GM23338 (cell line): ENCODE data around the gene RAB11A.

Experiments
- CREB1 ChIP-seq: fragments of 250-450 bp; sonication (Bioruptor Pico); IDR thresholded peaks from 2 replicates; pipeline ENCODE4 v1.5.0; 2020; ENCODE audit warnings: low read depth, mild to moderate bottlenecking, moderate library complexity
- EZH2 ChIP-seq: fragments of 200-600 bp; sonication (generic); IDR thresholded peaks from one replicate; pipeline ENCODE4 v1.8.0; 2017; ENCODE audit warnings: antibody characterized with exemption, mild to moderate bottlenecking, low read depth; ENCODE audit not compliant: unreplicated experiment
- EZH2phosphoT487 ChIP-seq: fragments of 200-600 bp; sonication (generic); IDR thresholded peaks from one replicate; pipeline ENCODE4 v1.8.1; 2018; ENCODE audit warnings: antibody characterized with exemption; ENCODE audit not compliant: unreplicated experiment
- JUNB ChIP-seq: IDR thresholded peaks from one replicate; pipeline ENCODE4 v1.6.1; 2016; ENCODE audit warnings: antibody characterized with exemption; ENCODE audit not compliant: unreplicated experiment
- POLR2AphosphoS5 ChIP-seq: IDR thresholded peaks from 2 replicates; pipeline ENCODE4 v1.6.1; 2016; ENCODE audit warnings: antibody characterized with exemption, low read depth
- REST ChIP-seq: IDR thresholded peaks from one replicate; pipeline ENCODE4 v1.6.1; 2018; ENCODE audit warnings: antibody characterized with exemption; ENCODE audit not compliant: unreplicated experiment
- STAT1 ChIP-seq: IDR thresholded peaks from one replicate; pipeline ENCODE4 v1.6.1; 2016; ENCODE audit warnings: antibody characterized with exemption; ENCODE audit not compliant: unreplicated experiment
- TF ChIP-seq, protein P1 (sequence below), 2 experiments: fragments of 200-600 bp in 1 of 2; sonication (generic) in 1 of 2; conservative IDR thresholded peaks; 2 replicates each; pipeline versions ENCODE4 v1.5.1 to v1.6.1; 2016 to 2017; ENCODE audit warnings: antibody characterized with exemption in 2 of 2, low read depth in 2 of 2, mild to moderate bottlenecking in 2 of 2, moderate library complexity in 1 of 2

- TF ChIP-seq EZH2 = no peak
- TF ChIP-seq EZH2phosphoT487 = no peak
- TF ChIP-seq, protein P1, sequence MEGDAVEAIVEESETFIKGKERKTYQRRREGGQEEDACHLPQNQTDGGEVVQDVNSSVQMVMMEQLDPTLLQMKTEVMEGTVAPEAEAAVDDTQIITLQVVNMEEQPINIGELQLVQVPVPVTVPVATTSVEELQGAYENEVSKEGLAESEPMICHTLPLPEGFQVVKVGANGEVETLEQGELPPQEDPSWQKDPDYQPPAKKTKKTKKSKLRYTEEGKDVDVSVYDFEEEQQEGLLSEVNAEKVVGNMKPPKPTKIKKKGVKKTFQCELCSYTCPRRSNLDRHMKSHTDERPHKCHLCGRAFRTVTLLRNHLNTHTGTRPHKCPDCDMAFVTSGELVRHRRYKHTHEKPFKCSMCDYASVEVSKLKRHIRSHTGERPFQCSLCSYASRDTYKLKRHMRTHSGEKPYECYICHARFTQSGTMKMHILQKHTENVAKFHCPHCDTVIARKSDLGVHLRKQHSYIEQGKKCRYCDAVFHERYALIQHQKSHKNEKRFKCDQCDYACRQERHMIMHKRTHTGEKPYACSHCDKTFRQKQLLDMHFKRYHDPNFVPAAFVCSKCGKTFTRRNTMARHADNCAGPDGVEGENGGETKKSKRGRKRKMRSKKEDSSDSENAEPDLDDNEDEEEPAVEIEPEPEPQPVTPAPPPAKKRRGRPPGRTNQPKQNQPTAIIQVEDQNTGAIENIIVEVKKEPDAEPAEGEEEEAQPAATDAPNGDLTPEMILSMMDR (conservative IDR thresholded peaks at IDR 0.05; ENCODE audit: low read depth in 2 of 2) = no peak
- no peak for TF ChIP-seq POLR2AphosphoS5
- TF ChIP-seq CREB1 = no peak
- TF ChIP-seq REST = no peak
- no peak for TF ChIP-seq STAT1
- no peak for TF ChIP-seq JUNB
These were observed 8.5 kb downstream of the RAB11A start for GRCh38 chr15:65877749-65878148.
